Measurements from ENCODE around the gene DDAH1.

GRCh38 chr1:85428471-85429089 is 36.4 kb downstream of the DDAH1 start:
- TF ChIP-seq CTCF (IDR thresholded peaks at IDR 0.05) (no peak), POLR2A (IDR thresholded peaks at IDR 0.05) (no peak)

Data from ovary (tissue), 3 donors.